HepG2 (cell line): ENCODE data around the gene PRXL2A. TPM values are rescaled to one million over a fixed set of nuclear protein-coding genes. Genes with fewer than 3 reads are reported as not detected.

Experiments
- ATAC-seq: fragments of 200-7000 bp; cut with Tn5 transposase; 3 replicates; pipeline ENCODE4 v1.9.1; 2020; ENCODE audit warnings: mild to moderate bottlenecking, moderate library complexity
- BruUV-seq: library from RNA; stranded (reverse); fragments of 400-500 nt; replicated peaks from 2 replicates; lab custom pipeline; 2021; lab: Mats Ljungman, UMichigan
- CTCF ChIA-PET: fragments of 300-600 bp; formaldehyde crosslinking; extraction: SDS; loops from one replicate; lab custom pipeline; 2021; ENCODE audit warnings: low total read pairs, inconsistent platforms, low intra/inter-chr PET ratio; lab: Yijun Ruan, JAX
- POLR2A ChIA-PET: fragments of 350-600 bp; sonication (Branson Sonifier 250); formaldehyde crosslinking; loops from one replicate; lab custom pipeline; 2020; ENCODE audit warnings: antibody characterized with exemption, inconsistent platforms; lab: Yijun Ruan, JAX
- DNase-seq: peaks from one replicate; pipeline ENCODE4 v3.0.0-alpha.2; 2015; ENCODE audit warnings: low spot score
- FAIRE-seq: peaks from 3 replicates; lab custom pipeline; 2011; peaks lifted over from hg19 to GRCh38; lab: Jason Lieb, UNC
- H2AFZ ChIP-seq: one replicate; pipeline ENCODE4 v1.6.1; 2011; ENCODE audit warnings: low read length, inconsistent platforms
- H3K27ac ChIP-seq: fragments of 300-600 bp; 3 replicates; pipeline ENCODE4 v1.8.0; 2011; ENCODE audit warnings: mixed run types, mild to moderate bottlenecking, mixed read lengths, low read length, inconsistent platforms; ENCODE audit not compliant: insufficient read depth; ENCODE audit errors: extremely low read length
- H3K27me3 ChIP-seq, 2 experiments: fragments of 200-600 bp in 1 of 2; 2 replicates in 1 of 2; 3 replicates in 1 of 2; pipeline versions ENCODE4 v1.6.0 to v1.8.0; 2011; ENCODE audit warnings: low read length in 2 of 2, mild to moderate bottlenecking in 2 of 2, moderate library complexity in 2 of 2, inconsistent platforms in 1 of 2; ENCODE audit not compliant: insufficient read depth in 2 of 2, control insufficient read depth in 1 of 2
- H3K36me3 ChIP-seq, 2 experiments: fragments of 200-600 bp in 1 of 2; replicated peaks in 1 of 2; 2 replicates in 1 of 2; 3 replicates in 1 of 2; pipeline versions ENCODE4 v1.5.1 to v1.8.0; 2011; ENCODE audit warnings: low read length in 2 of 2, inconsistent platforms in 1 of 2; ENCODE audit not compliant: insufficient read depth in 2 of 2, control insufficient read depth in 1 of 2
- H3K4me1 ChIP-seq: 2 replicates; pipeline ENCODE4 v1.5.1; 2012; ENCODE audit warnings: low read length, inconsistent platforms; ENCODE audit not compliant: insufficient read depth
- H3K4me2 ChIP-seq: 2 replicates; pipeline ENCODE4 v1.6.0; 2011; ENCODE audit warnings: low read depth, low read length, inconsistent platforms
- H3K4me3 ChIP-seq, 3 experiments: fragments of 200-600 bp in 1 of 3; sonication (generic), shearing (Covaris generic) in 1 of 3; replicated peaks in 1 of 3; 2 replicates each; pipeline ENCODE4 v1.5.1; 2011 to 2016; ENCODE audit warnings: low read length in 3 of 3, inconsistent platforms in 2 of 3, low read depth in 2 of 3, mild to moderate bottlenecking in 2 of 3, control low read depth in 1 of 3, mixed read lengths in 1 of 3; ENCODE audit not compliant: insufficient read depth in 1 of 3
- H3K79me2 ChIP-seq: one replicate; pipeline ENCODE4 v1.6.1; 2011; ENCODE audit warnings: low read length, inconsistent platforms; ENCODE audit not compliant: insufficient read depth
- H3K9ac ChIP-seq: 2 replicates; pipeline ENCODE4 v1.6.0; 2011; ENCODE audit warnings: mild to moderate bottlenecking, low read depth, low read length, inconsistent platforms; ENCODE audit not compliant: insufficient read depth
- H3K9me3 ChIP-seq: 2 replicates; pipeline ENCODE4 v1.5.1; 2012; ENCODE audit warnings: mild to moderate bottlenecking, low read length
- H4K20me1 ChIP-seq: 2 replicates; pipeline ENCODE4 v1.6.0; 2011; ENCODE audit warnings: inconsistent platforms, mild to moderate bottlenecking, low read length, moderate library complexity; ENCODE audit not compliant: insufficient read depth
- FOXK2 ChIP-seq: fragments of 450-650 bp; IDR thresholded peaks from 2 replicates; pipeline ENCODE4 v1.6.1; 2016
- MAFK ChIP-seq, 2 experiments: IDR thresholded peaks in 1 of 2; conservative IDR thresholded peaks in 1 of 2; 2 replicates each; pipeline ENCODE4 v1.6.1; 2011; ENCODE audit warnings: improper control_type of control experiment in 2 of 2, low read length in 2 of 2
- WGBS: methylation state at CpG from one replicate; pipeline ENCODE4 v1.1.6; 2017; ENCODE audit warnings: low lambda C conversion rate; 5-methylcytosine and 5-hydroxymethylcytosine counted together
- in situ Hi-C: cut with HindIII; loops from 2 replicates; pipeline ENCODE4 v1.10.0; 2017; ENCODE audit warnings: low pct_unique_long_range_greater_than_20kb; ENCODE audit not compliant: extremely low pct_ligation_motif_present
- intact Hi-C: fragments of 100-400 bp; cut with micrococcal nuclease; formaldehyde crosslinking; loops from one replicate; pipeline ENCODE4 v1.10.0; 2022; ENCODE audit not compliant: unreplicated experiment
- polyA plus RNA-seq, 8 experiments: library from polyadenylated mRNA; depleted of rRNA in 3 of 8; stranded (reverse) in 7 of 8; unstranded in 1 of 8; fragments of >200 nt; fragmentation: Illumina TruSeq in 4 of 8; extraction: Trizol in 4 of 8; gene quantifications; 2 replicates each; pipeline versions ENCODE4 v1.2.1 to v1.2.3, GENCODE V29; 2011 to 2016; ENCODE audit warnings: low read depth in 4 of 8, missing spikeins in 1 of 8, mixed read lengths in 1 of 8; ENCODE audit not compliant: insufficient read depth in 1 of 8
- total RNA-seq, 5 experiments: library from RNA; depleted of rRNA; stranded (reverse); fragments of >200 nt; fragmentation: Illumina TruSeq; extraction: Trizol; gene quantifications; 2 replicates each; pipeline ENCODE4 v1.2.3, GENCODE V29; 2016; ENCODE audit warnings: low read depth in 1 of 5
- TF ChIP-seq, protein P1 (sequence below): sonication (generic); formaldehyde crosslinking; conservative IDR thresholded peaks from 2 replicates; pipeline ENCODE4 v1.8.0; 2022; ENCODE audit warnings: low read depth, missing genetic modification reagents
- TF ChIP-seq, protein P2 (sequence below): sonication (generic); formaldehyde crosslinking; IDR thresholded peaks from 2 replicates; pipeline ENCODE4 v1.5.0; 2020; ENCODE audit warnings: missing genetic modification reagents

Gene PRXL2A
- total and polyA plus RNA-seq, 2 of the 13 experiments (the other 11 are each of a cell fraction or from before 2014, with no cell fraction given): 43.9 to 79.9 TPM

DNA sequence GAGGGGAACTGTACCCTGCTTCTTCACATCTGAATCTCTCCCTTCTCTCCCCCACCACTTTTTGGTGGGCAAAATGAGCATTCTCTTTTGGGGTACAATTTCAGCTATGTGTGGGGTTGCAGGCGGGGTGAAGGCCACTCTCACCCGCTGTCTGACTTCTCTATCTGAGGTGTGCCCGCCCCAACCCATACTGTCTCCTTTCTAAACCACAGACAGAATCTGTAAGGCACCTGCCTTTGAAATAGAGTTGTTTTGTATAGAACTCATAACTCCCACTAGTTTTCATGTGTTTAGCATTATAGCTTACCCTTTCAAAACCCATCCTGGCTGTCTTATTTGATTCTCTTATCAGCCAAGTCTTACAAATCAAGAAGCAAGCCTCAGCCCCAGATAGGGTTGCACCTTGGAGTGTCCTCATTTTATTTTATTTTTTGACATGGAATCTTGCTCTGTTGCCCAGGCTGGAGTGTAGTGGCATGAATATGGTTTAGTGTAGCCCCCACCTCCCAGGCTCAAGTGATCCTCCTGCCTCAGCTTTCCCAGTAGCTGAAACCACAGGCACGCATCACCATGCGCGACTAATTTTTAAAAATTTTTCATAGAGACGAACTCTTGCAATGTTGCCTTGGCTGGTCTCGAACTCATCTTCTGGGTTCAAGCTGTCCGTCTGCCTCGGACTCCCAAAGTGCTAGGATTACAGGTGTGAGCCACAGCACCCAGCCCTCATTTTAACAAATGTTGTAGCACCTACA is 57.7 kb downstream of the PRXL2A start (continued):
- TF ChIP-seq, protein P1, sequence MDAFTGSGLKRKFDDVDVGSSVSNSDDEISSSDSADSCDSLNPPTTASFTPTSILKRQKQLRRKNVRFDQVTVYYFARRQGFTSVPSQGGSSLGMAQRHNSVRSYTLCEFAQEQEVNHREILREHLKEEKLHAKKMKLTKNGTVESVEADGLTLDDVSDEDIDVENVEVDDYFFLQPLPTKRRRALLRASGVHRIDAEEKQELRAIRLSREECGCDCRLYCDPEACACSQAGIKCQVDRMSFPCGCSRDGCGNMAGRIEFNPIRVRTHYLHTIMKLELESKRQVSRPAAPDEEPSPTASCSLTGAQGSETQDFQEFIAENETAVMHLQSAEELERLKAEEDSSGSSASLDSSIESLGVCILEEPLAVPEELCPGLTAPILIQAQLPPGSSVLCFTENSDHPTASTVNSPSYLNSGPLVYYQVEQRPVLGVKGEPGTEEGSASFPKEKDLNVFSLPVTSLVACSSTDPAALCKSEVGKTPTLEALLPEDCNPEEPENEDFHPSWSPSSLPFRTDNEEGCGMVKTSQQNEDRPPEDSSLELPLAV: no peak

DNA sequence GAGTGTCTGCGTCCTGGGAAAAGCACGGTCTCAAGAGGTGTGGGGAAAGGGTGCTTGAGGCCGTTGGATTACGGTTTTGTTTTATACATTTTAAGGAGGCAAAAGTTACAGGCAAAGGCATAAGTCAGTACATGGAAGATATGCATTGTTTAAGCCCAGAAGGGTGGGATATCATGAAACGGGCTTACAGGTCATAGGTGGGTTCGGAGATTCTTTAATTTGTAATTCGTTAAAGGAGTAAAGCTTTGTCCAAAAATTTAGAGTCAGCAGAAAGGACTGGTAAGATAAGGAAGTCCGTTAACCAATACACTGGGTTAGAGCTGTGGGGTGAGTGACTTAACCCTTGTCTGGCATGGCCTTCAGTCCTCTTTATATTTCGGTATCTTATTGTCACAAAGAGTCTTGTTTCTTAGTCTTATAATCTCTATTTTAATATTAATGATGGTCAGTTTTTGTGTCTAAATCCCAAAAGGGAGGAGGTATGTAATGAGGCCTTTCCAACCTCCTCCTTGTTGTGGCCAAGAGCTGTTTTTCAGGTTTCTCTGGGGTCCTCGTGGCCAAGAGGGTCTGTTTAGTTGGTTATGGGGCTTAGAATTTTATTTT is 58.5 kb downstream of the PRXL2A start:
- no peak overlapping the region for H3K4me2 ChIP-seq
- no TSS peak for BruUV-seq
- DNase-seq (no peak), FAIRE-seq (no peak), ATAC-seq (no peak)
- intact Hi-C loops: no loop called here
- H3K27me3 ChIP-seq: no peaks in the 10 kb centered on the region
- TF ChIP-seq MAFK (conservative IDR thresholded peaks at IDR 0.05 in 1 of 2, IDR thresholded peaks at IDR 0.05 in 1 of 2; ENCODE audit: low read length in 2 of 2) (peak in 1 of 2 experiments; percentile 25; a peak in 1 of 4 replicates), FOXK2 (no peak)
- TF ChIP-seq, protein P2, sequence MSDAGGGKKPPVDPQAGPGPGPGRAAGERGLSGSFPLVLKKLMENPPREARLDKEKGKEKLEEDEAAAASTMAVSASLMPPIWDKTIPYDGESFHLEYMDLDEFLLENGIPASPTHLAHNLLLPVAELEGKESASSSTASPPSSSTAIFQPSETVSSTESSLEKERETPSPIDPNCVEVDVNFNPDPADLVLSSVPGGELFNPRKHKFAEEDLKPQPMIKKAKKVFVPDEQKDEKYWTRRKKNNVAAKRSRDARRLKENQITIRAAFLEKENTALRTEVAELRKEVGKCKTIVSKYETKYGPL (CRISPR knock-in tag): no peak
- no peak overlapping the region for H2AFZ ChIP-seq
- POLR2A ChIA-PET: interaction anchor here (1.1 kb wide), 1 partner anchor 25 kb away, joined by 3 read pairs; no protein-coding TSS in a partner anchor
- peaks cover 8 to 41% of the 10 kb centered on the region in 2 experiments; a peak in 4 of 5 replicates for H3K36me3 ChIP-seq
- H3K27ac ChIP-seq: no peak overlapping the region
- H3K9ac ChIP-seq: no peak overlapping the region
- in situ Hi-C loops: no loop called here
- no peaks in the 10 kb centered on the region for H3K9me3 ChIP-seq
- WGBS: 93% methylated on average over 10 of the region's 10 CpGs
- H3K79me2 ChIP-seq: peaks cover 100% of the 10 kb centered on the region
- H3K4me3 ChIP-seq: no peak overlapping the region
- H3K4me1 ChIP-seq: peaks cover 97% of the 10 kb centered on the region
- CTCF ChIA-PET: no interaction called here
- peaks cover 38% of the 10 kb centered on the region for H4K20me1 ChIP-seq
